ENCODE data around the gene B3GALNT2.

B3GALNT2 gene

GRCh38 chr1:235454021-235454420 is 50.2 kb downstream of the B3GALNT2 start:
- no peak for DNase-seq (ENCODE audit: low read depth)

GRCh38 chr1:235450886-235451483 is 53.3 kb downstream of the B3GALNT2 start:
- peak; percentile 14 for DNase-seq (ENCODE audit: low read depth)

GRCh38 chr1:235450433-235450832 is 53.8 kb downstream of the B3GALNT2 start:
- DNase-seq (ENCODE audit: low read depth) = no peak

GRCh38 chr1:235448616-235449015 is 55.6 kb downstream of the B3GALNT2 start:
- DNase-seq (ENCODE audit: low read depth) = no peak

GRCh38 chr1:235442788-235443429 is 61.3 kb downstream of the B3GALNT2 start:
- peak; percentile 74 for DNase-seq (ENCODE audit: low read depth)

- no peak for DNase-seq (ENCODE audit: low read depth)
These were observed 63.0 kb downstream of the B3GALNT2 start for GRCh38 chr1:235441159-235441685.

- DNase-seq (ENCODE audit: low read depth) = no peak
These were observed 70.3 kb downstream of the B3GALNT2 start for GRCh38 chr1:235434001-235434400.

- no peak for DNase-seq (ENCODE audit: low read depth)
These were observed 73.3 kb downstream of the B3GALNT2 start for GRCh38 chr1:235430991-235431390.

GRCh38 chr1:235429143-235429542 is 75.1 kb downstream of the B3GALNT2 start:
- no peak for DNase-seq (ENCODE audit: low read depth)

- no peak for DNase-seq (ENCODE audit: low read depth)
These were observed 76.8 kb downstream of the B3GALNT2 start for GRCh38 chr1:235427447-235427846.

GRCh38 chr1:235426680-235427079 is 77.6 kb downstream of the B3GALNT2 start:
- DNase-seq (ENCODE audit: low read depth) = no peak

GRCh38 chr1:235426143-235426542 is 78.1 kb downstream of the B3GALNT2 start:
- DNase-seq (ENCODE audit: low read depth) = no peak

GRCh38 chr1:235425357-235425756 is 78.9 kb downstream of the B3GALNT2 start:
- no peak for DNase-seq (ENCODE audit: low read depth)

GRCh38 chr1:235424092-235424491 is 80.2 kb downstream of the B3GALNT2 start:
- no peak for DNase-seq (ENCODE audit: low read depth)

GRCh38 chr1:235423214-235423652 is 81.0 kb downstream of the B3GALNT2 start:
- no peak for DNase-seq (ENCODE audit: low read depth)

- DNase-seq (ENCODE audit: low read depth) = no peak
These were observed 82.5 kb downstream of the B3GALNT2 start for GRCh38 chr1:235421751-235422150.

- peak; percentile 83 for DNase-seq (ENCODE audit: low read depth)
These were observed 87.1 kb downstream of the B3GALNT2 start for GRCh38 chr1:235417086-235417697.

GRCh38 chr1:235416662-235417049 is 87.6 kb downstream of the B3GALNT2 start:
- DNase-seq (ENCODE audit: low read depth) = peak; percentile 54

GRCh38 chr1:235415008-235415904 is 89.0 kb downstream of the B3GALNT2 start:
- peak; percentile 85 for DNase-seq (ENCODE audit: low read depth)

- DNase-seq (ENCODE audit: low read depth) = no peak
These were observed 92.5 kb downstream of the B3GALNT2 start for GRCh38 chr1:235411489-235412486.

GRCh38 chr1:235410467-235410866 is 93.8 kb downstream of the B3GALNT2 start:
- no peak for DNase-seq (ENCODE audit: low read depth)

Data from amniotic epithelial cell (primary cell).